Measurements from ENCODE around the gene ISCU. TPM values are rescaled to one million over a fixed set of nuclear protein-coding genes. Genes with fewer than 3 reads are reported as not detected.
"Not testable (repeated sequence)": the region's sequence is repeated elsewhere in the genome, so short reads cannot be mapped to it uniquely, and the experiment has no call there.

ISCU gene
- total RNA-seq, 1 donor from 2014 or later: 132 TPM

GRCh38 chr12:108566452-108566851 lies 4.1 kb downstream of the ISCU start:
- DNase-seq (ENCODE audit: low spot score) (no peak), ATAC-seq (no peak)
- intact Hi-C loops (cut with DNase I): no loop called here

- intact Hi-C loops (cut with DNase I): no loop called here
- DNase-seq (ENCODE audit: low spot score) (no peak), ATAC-seq (no peak)
Observed at GRCh38 chr12:108567406-108568337, 5.3 kb downstream of the ISCU start.

GRCh38 chr12:108568338-108569154 lies 6.2 kb downstream of the ISCU start:
- DNase-seq (ENCODE audit: low spot score) (no peak), ATAC-seq (no peak)
- intact Hi-C loops (cut with DNase I): no loop called here

- no peak for DNase-seq (ENCODE audit: low spot score)
- intact Hi-C loops (cut with DNase I): loop anchor here (5.0 kb wide), 1 partner anchor 46 kb away; no protein-coding TSS in a partner anchor
Observed at GRCh38 chr12:108570743-108571608, 8.6 kb downstream of the ISCU start.

GRCh38 chr12:108571609-108572165 lies 9.3 kb downstream of the ISCU start:
- no peak for ATAC-seq
- peak; percentile 49 for DNase-seq (ENCODE audit: low spot score)
- intact Hi-C loops (cut with DNase I): loop anchor here (5.0 kb wide), 1 partner anchor 46 kb away; no protein-coding TSS in a partner anchor

More at GRCh38 chr12:108570743-108571608, 8.6 kb downstream of the ISCU start:
- peak; percentile 54 for ATAC-seq

GRCh38 chr12:108572166-108572790 lies 9.9 kb downstream of the ISCU start:
- no peak for DNase-seq (ENCODE audit: low spot score)
- no peak for ATAC-seq
- intact Hi-C loops (cut with DNase I): loop anchor here (5.0 kb wide), 1 partner anchor 45 kb away; no protein-coding TSS in a partner anchor

- ATAC-seq: no peak
- no peak for DNase-seq (ENCODE audit: low spot score)
- intact Hi-C loops (cut with DNase I): loop anchor here (5.0 kb wide), 1 partner anchor 44 kb away; no protein-coding TSS in a partner anchor
Observed at GRCh38 chr12:108573317-108573716, 10.9 kb downstream of the ISCU start.

GRCh38 chr12:108574276-108574675 lies 11.9 kb downstream of the ISCU start:
- intact Hi-C loops (cut with DNase I): loop anchor here (5.0 kb wide), 1 partner anchor 43 kb away; no protein-coding TSS in a partner anchor
- ATAC-seq: not testable (repeated sequence)
- DNase-seq (ENCODE audit: low spot score): peak; percentile 25

- intact Hi-C loops (cut with DNase I): no loop called here
- DNase-seq (ENCODE audit: low spot score): peak; percentile 45
- ATAC-seq: no peak
Observed at GRCh38 chr12:108575199-108575912, 13.0 kb downstream of the ISCU start.

GRCh38 chr12:108576660-108577234 lies 14.4 kb downstream of the ISCU start:
- DNase-seq (ENCODE audit: low spot score) (peak; percentile 28), ATAC-seq (no peak)
- intact Hi-C loops (cut with DNase I): no loop called here

GRCh38 chr12:108577458-108577857 lies 15.1 kb downstream of the ISCU start:
- intact Hi-C loops (cut with DNase I): no loop called here
- DNase-seq (ENCODE audit: low spot score) (no peak), ATAC-seq (no peak)

- ATAC-seq: no peak
- no peak for DNase-seq (ENCODE audit: low spot score)
- intact Hi-C loops (cut with DNase I): no loop called here
Observed at GRCh38 chr12:108578264-108578663, 15.9 kb downstream of the ISCU start.

GRCh38 chr12:108578813-108579212 lies 16.4 kb downstream of the ISCU start:
- ATAC-seq (no peak), DNase-seq (ENCODE audit: low spot score) (peak; percentile 14)
- intact Hi-C loops (cut with DNase I): no loop called here

- ATAC-seq (peak; percentile 91), DNase-seq (ENCODE audit: low spot score) (no peak)
- intact Hi-C loops (cut with DNase I): no loop called here
Observed at GRCh38 chr12:108580531-108580930, 18.1 kb downstream of the ISCU start.

- ATAC-seq (no peak), DNase-seq (ENCODE audit: low spot score) (no peak)
- intact Hi-C loops (cut with DNase I): no loop called here
Observed at GRCh38 chr12:108581311-108582227, 19.2 kb downstream of the ISCU start.

GRCh38 chr12:108582509-108582908 lies 20.1 kb downstream of the ISCU start:
- ATAC-seq (no peak), DNase-seq (ENCODE audit: low spot score) (no peak)
- intact Hi-C loops (cut with DNase I): no loop called here

Data from sciatic nerve (tissue), 2 donors.